ENCODE measurements around the gene PARD3B.

- TF ChIP-seq POLR2AphosphoS5 (IDR thresholded peaks at IDR 0.05; ENCODE audit: low read depth, low read length) (no peak), POLR2A (IDR thresholded peaks at IDR 0.05; ENCODE audit: low read depth, low read length) (no peak), PAX5 (IDR thresholded peaks at IDR 0.05; ENCODE audit: insufficient read depth, low read length, severe bottlenecking) (no peak), TAF1 (IDR thresholded peaks at IDR 0.05; ENCODE audit: low read depth, low read length) (no peak)
Observed at GRCh38 chr2:205171261-205171940, 626.1 kb downstream of the PARD3B start.

Data from GM12891 (cell line).